DOHH2 (cell line): ENCODE measurements around the gene ERVMER34-1.

Experiments
- CTCF ChIP-seq: fragments of 200-600 bp; sonication (generic); IDR thresholded peaks from one replicate; pipeline ENCODE4 v1.5.1; 2014; ENCODE audit warnings: antibody characterized with exemption, mild to moderate bottlenecking, low read depth, low read length; ENCODE audit not compliant: poor library complexity, severe bottlenecking
- EZH2phosphoT487 ChIP-seq: fragments of 200-600 bp; sonication (generic); IDR thresholded peaks from 2 replicates; pipeline ENCODE4 v1.6.1; 2017; ENCODE audit warnings: borderline replicate concordance, mild to moderate bottlenecking, antibody characterized with exemption, low read length, moderate library complexity, mixed read lengths

- TF ChIP-seq EZH2phosphoT487 (no peak), CTCF (no peak)
Observed at GRCh38 chr4:52721968-52722815, 29.0 kb downstream of the ERVMER34-1 start.
